OCI-LY1 (cell line): ENCODE measurements around the gene GNPTG.

Source experiments
- EZH2 ChIP-seq: fragments of 200-600 bp; sonication (generic), shearing (Covaris generic); IDR thresholded peaks from 2 replicates; pipeline ENCODE4 v1.8.0; 2017; ENCODE audit warnings: borderline replicate concordance, mixed run types, mild to moderate bottlenecking, antibody characterized with exemption, low read length, moderate library complexity, mixed read lengths
- TF ChIP-seq, protein P1 (sequence below): fragments of 200-600 bp; sonication (generic), shearing (Covaris generic); IDR thresholded peaks from 2 replicates; pipeline ENCODE4 v1.5.1; 2017; ENCODE audit warnings: mild to moderate bottlenecking, antibody characterized with exemption, low read length, moderate library complexity, mixed read lengths

DNA sequence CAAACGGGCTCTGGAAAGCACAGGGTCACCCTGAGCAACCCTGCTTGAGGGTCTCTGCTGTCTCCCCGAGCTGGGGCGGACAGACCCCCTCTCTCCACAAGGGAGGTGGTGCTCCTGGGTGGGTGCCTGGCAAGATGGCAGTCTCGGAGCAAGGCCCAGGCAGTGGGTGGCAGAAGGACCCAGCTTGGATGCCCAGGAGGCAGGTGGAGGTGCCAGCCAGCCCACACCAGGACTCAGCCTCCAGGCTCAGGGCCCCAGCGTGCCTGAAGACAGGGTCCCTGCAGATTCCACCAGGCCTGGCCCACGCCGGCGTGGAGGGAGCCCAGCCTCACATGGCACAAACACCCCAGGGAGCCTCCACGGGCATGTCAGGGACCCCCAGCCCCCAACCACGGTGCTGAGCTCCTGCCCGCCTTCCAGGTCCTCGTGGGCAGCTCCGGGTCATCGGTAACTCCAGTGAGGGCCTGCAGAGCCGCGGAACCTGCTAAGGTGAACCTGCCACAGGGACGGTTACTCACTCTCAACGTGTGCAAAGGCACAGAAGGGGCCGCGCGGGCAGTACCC is 42.0 kb downstream of the GNPTG start:
- TF ChIP-seq, protein P1, sequence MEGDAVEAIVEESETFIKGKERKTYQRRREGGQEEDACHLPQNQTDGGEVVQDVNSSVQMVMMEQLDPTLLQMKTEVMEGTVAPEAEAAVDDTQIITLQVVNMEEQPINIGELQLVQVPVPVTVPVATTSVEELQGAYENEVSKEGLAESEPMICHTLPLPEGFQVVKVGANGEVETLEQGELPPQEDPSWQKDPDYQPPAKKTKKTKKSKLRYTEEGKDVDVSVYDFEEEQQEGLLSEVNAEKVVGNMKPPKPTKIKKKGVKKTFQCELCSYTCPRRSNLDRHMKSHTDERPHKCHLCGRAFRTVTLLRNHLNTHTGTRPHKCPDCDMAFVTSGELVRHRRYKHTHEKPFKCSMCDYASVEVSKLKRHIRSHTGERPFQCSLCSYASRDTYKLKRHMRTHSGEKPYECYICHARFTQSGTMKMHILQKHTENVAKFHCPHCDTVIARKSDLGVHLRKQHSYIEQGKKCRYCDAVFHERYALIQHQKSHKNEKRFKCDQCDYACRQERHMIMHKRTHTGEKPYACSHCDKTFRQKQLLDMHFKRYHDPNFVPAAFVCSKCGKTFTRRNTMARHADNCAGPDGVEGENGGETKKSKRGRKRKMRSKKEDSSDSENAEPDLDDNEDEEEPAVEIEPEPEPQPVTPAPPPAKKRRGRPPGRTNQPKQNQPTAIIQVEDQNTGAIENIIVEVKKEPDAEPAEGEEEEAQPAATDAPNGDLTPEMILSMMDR, result no peak
- TF ChIP-seq EZH2, result no peak
